ENCODE data around the gene ABCF3. TPM values are rescaled to one million over a fixed set of nuclear protein-coding genes. Genes with fewer than 3 reads are reported as not detected.

Gene ABCF3
- total RNA-seq, 1 experiment from 2014 or later = 56.1 TPM

DNA sequence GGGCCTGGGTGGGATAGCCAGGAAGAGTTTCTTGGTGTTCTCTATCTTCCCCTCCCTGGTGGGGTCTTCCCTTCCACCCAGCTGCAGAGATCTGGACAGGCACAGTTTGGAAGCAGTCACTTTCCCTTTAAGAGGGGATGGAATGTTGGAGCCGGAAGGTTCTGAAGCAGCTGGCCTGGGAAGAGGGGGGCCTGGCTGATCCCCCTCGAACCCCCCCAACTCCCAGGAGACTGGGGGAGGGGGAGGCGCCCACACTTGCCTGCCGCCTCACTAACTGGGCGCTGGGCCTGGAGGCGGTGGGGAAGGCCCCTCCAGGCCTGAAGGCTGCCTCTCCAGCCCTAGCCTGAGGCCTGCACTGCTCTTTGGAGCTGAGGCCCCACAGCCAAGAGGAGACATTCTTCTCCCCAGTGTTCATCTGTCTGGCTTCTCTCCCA lies 29.5 kb upstream of the ABCF3 start:
- Histone ChIP-seq H3K23ac (ENCODE audit: insufficient read length, low read depth, low read length) (no peak overlapping the region), H3K4me2 (ENCODE audit: insufficient read depth, insufficient read length, low read length) (peak overlapping the region; percentile 75), H3K56ac (ENCODE audit: insufficient read length, low read depth, low read length) (no peak overlapping the region), H3K9ac (ENCODE audit: extremely low read depth, insufficient read length, low read length) (peak overlapping the region; percentile 75), H2AK5ac (ENCODE audit: insufficient read length, low read length) (no peak overlapping the region), H2BK20ac (ENCODE audit: low read depth, low read length, poor library complexity, severe bottlenecking) (no peak overlapping the region), H3K18ac (ENCODE audit: insufficient read length, low read depth, low read length) (no peak overlapping the region), H2BK5ac (ENCODE audit: insufficient read length, low read length) (no peak overlapping the region), H3K79me1 (ENCODE audit: insufficient read depth, low read depth, low read length, poor library complexity, severe bottlenecking) (peaks cover 3% of the 10 kb centered on the region), H3K23me2 (ENCODE audit: insufficient read length, low read depth, low read length, poor library complexity, severe bottlenecking) (peaks cover 6% of the 10 kb centered on the region), H4K91ac (ENCODE audit: insufficient read length, low read depth, low read length) (no peak overlapping the region), H3K4ac (ENCODE audit: low read depth, low read length) (no peak overlapping the region), H2BK15ac (ENCODE audit: low read depth, low read length) (no peak overlapping the region), H2BK120ac (ENCODE audit: low read depth, low read length, poor library complexity, severe bottlenecking) (no peak overlapping the region), H3K27me3 (ENCODE audit: insufficient read depth, low read length) (no peaks in the 10 kb centered on the region), H3K14ac (ENCODE audit: insufficient read depth, low read length) (no peak overlapping the region), H3K27ac (ENCODE audit: insufficient read length, low read depth, low read length) (no peak overlapping the region), H2BK12ac (ENCODE audit: insufficient read length, low read depth, low read length) (no peak overlapping the region), H3K79me2 (ENCODE audit: insufficient read depth, low read length) (peaks cover 23% of the 10 kb centered on the region; the same call in 1 of the 2 replicates), H2AFZ (ENCODE audit: low read length) (no peak overlapping the region), H4K20me1 (ENCODE audit: control insufficient read depth, insufficient read depth, insufficient read length) (no peaks in the 10 kb centered on the region), H3K4me1 (ENCODE audit: insufficient read depth, low read length) (no peaks in the 10 kb centered on the region; the same call in 1 of the 2 replicates), H3K9me3 (ENCODE audit: control insufficient read depth, low read depth, low read length) (no peaks in the 10 kb centered on the region), H4K8ac (replicated peaks; ENCODE audit: insufficient read length, low read depth, low read length) (no peak overlapping the region), H4K5ac (ENCODE audit: insufficient read length, low read depth, low read length) (no peak overlapping the region), H3T11ph (ENCODE audit: low read length) (no peak overlapping the region)
- peak overlapping the region; percentile 93 to 99 for H3K4me3 Mint-ChIP-seq
- peak; percentile 41 for DNase-seq
- H3K4me1 Mint-ChIP-seq = peaks cover 11 to 21% of the 10 kb centered on the region in 2 experiments
- H3K9me3 Mint-ChIP-seq = no peaks in the 10 kb centered on the region; a peak in 1 of 5 replicates
- peak overlapping the region; percentile 91 to 96 (median 93); a peak in 5 of 7 replicates for H3K27ac Mint-ChIP-seq
- H3K36me3 Mint-ChIP-seq (ENCODE audit: insufficient read depth in 1 of 3, low read depth in 3 of 3) = peaks cover 4 to 12% (median 4%) of the 10 kb centered on the region in 3 experiments; a peak in 6 of 7 replicates
- WGBS (ENCODE audit: extremely low coverage, insufficient read length, low lambda C conversion rate) = no CpG with 5 or more reads among the region's 6 CpGs
- H3K27me3 Mint-ChIP-seq (ENCODE audit: low read depth) = no peaks in the 10 kb centered on the region
- TF ChIP-seq, protein P1, sequence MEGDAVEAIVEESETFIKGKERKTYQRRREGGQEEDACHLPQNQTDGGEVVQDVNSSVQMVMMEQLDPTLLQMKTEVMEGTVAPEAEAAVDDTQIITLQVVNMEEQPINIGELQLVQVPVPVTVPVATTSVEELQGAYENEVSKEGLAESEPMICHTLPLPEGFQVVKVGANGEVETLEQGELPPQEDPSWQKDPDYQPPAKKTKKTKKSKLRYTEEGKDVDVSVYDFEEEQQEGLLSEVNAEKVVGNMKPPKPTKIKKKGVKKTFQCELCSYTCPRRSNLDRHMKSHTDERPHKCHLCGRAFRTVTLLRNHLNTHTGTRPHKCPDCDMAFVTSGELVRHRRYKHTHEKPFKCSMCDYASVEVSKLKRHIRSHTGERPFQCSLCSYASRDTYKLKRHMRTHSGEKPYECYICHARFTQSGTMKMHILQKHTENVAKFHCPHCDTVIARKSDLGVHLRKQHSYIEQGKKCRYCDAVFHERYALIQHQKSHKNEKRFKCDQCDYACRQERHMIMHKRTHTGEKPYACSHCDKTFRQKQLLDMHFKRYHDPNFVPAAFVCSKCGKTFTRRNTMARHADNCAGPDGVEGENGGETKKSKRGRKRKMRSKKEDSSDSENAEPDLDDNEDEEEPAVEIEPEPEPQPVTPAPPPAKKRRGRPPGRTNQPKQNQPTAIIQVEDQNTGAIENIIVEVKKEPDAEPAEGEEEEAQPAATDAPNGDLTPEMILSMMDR (conservative IDR thresholded peaks at IDR 0.05) = no peak
